ENCODE results near the gene YJU2. TPM values are rescaled to one million over a fixed set of nuclear protein-coding genes. Genes with fewer than 3 reads are reported as not detected.
A peak's percentile ranks its signal among the peaks of the same experiment; 100 is the strongest.

Gene YJU2
- total and polyA plus RNA-seq, 2 experiments from 2014 or later = 28.8 to 33.4 TPM

DNA sequence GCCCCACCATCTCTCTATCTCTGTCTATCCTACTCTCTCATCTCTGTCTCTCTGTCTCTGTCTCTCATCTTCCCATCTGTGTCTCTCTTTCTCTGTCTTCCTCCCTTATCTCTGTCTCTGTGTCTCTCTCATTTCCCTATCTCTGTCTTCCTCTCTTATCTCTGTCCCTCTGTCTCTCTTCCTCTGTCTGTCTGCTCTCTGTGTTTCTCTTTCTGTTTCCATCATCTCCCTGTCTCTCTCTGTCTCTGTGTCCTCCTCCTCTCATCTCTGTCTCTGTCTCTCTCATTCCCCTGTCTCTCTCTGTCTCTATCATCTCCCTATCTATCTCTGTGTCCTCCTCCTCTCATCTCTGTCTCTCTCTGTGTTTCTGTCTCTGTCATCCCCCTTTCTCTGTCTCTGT lies 19.1 kb upstream of the YJU2 start (continued):
- TF ChIP-seq EZH2 (IDR thresholded peaks at IDR 0.05; ENCODE audit: low read depth, unreplicated experiment) (no peak), POLR2AphosphoS5 (IDR thresholded peaks at IDR 0.05; ENCODE audit: low read depth) (no peak), ZNF331 (CRISPR knock-in tag; IDR thresholded peaks at IDR 0.05; ENCODE audit: low read depth) (no peak), NANOG (IDR thresholded peaks at IDR 0.05; ENCODE audit: borderline replicate concordance) (no peak)

DNA sequence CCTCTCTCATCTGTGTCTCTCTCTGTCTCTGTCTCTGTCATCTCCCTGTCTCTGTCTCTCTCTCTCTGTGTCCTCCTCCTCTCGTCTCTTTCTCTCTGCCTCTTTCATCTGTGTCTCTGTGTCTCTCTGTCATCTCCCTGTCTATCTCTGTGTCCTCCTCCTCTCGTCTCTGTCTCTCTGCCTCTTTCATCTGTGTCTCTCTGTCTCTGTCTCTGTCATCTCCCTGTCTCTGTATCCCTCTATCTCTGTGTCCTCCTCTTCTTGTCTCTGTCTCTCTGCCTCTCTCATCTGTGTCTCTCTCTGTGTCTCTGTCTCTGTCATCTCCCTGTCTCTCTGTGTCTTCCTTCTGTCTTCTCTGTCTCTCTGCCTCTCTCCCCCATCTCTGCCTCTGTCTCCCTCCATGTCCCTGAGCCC lies 18.1 kb upstream of the YJU2 start:
- H3K4me2 ChIP-seq = peak overlapping the region; percentile 66; the same call in 1 of the 2 replicates

DNA sequence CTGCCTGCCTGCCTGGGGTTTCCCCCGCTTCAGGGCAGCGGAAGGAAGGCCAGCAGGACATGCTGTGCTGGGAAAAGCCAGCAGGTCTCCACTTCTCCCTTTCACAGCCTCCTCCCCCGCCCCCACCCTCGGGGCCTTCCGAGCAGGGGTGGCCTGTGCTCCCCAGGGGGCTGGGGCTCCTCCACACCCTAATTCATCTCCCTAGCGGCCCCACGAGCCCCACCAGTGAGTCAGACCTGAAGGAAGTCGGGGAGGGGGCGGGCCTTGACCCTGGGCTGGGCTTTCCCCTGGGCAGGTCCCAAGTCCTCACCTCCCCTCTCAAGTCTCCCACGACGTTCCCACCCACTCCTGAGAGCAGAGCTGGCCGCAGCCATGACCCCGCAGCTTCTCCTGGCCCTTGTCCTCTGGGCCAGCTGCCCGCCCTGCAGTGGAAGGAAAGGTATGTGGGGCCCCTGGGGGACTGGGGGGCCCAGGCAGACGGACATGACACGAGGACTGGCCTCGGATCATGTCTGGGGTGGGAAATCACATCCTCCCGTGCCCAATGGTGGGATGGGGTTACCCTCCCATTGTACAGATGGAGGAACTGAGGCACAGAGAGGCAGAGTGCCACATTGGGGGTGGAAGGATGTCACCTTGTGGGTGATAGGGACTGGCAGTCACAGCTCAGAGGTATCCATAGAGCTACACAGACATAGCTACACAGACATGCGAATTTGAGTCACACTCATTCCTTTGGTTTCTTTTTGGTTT lies 17.5 kb upstream of the YJU2 start, which contains the start of gene EBI3:
EBI3 (plus strand) TSS at position 345 of the 753 bp plus-strand sequence; CDS start at position 373, 28 bp downstream.
- H2AFZ ChIP-seq = peak within 1 kb of the TSS; percentile 23
- no peaks in the 10 kb centered on the region for H4K20me1 ChIP-seq (replicated peaks; ENCODE audit: insufficient read depth)
- DNase-seq (ENCODE audit: low spot score) = peak; percentile 37
- H3K36me3 ChIP-seq (ENCODE audit: insufficient read depth) = no peaks in the 10 kb centered on the region
- H3K27me3 ChIP-seq (ENCODE audit: insufficient read depth) = no peaks in the 10 kb centered on the region
- H3K27me3 Mint-ChIP-seq (ENCODE audit: insufficient read depth, low read depth, poor library complexity) = peaks cover 7% of the 10 kb centered on the region
- 0 out of 2 replicates have a peak, but pooled peaks cover 3% of the 10 kb centered on the region for H3F3A ChIP-seq (replicated peaks; ENCODE audit: low read depth)
- H3K4me3 ChIP-seq = 0 out of 2 replicates have a peak within 1 kb of the TSS, but pooled peaks have one; percentile 26
- H3K4me1 ChIP-seq (ENCODE audit: insufficient read depth) = no peaks in the 10 kb centered on the region; the same call in 1 of the 2 replicates
- no peaks in the 10 kb centered on the region for H3K79me2 ChIP-seq (replicated peaks; ENCODE audit: insufficient read depth)
- peak; percentile 55 for ATAC-seq
- H3K36me3 Mint-ChIP-seq (ENCODE audit: low read depth) = peaks cover 4% of the 10 kb centered on the region; the same call in 1 of the 3 replicates
- H3K9me3 Mint-ChIP-seq = no peaks in the 10 kb centered on the region; the same call in 2 of the 3 replicates
- no peak within 1 kb of the TSS for H3K27ac ChIP-seq (ENCODE audit: low read depth)
- H3K9me2 ChIP-seq (ENCODE audit: insufficient read depth) = no peaks in the 10 kb centered on the region
- H3K4me3 Mint-ChIP-seq = no peak within 1 kb of the TSS; the same call in 2 of the 3 replicates
- peak within 1 kb of the TSS; percentile 66; the same call in 1 of the 2 replicates for H3K4me2 ChIP-seq
- H3K4me1 Mint-ChIP-seq = no peaks in the 10 kb centered on the region
- H3K27ac Mint-ChIP-seq = no peak within 1 kb of the TSS
- no peak for TF ChIP-seq CREB1 (CRISPR knock-in tag; IDR thresholded peaks at IDR 0.05; ENCODE audit: low read depth)
- TF ChIP-seq, protein P1, sequence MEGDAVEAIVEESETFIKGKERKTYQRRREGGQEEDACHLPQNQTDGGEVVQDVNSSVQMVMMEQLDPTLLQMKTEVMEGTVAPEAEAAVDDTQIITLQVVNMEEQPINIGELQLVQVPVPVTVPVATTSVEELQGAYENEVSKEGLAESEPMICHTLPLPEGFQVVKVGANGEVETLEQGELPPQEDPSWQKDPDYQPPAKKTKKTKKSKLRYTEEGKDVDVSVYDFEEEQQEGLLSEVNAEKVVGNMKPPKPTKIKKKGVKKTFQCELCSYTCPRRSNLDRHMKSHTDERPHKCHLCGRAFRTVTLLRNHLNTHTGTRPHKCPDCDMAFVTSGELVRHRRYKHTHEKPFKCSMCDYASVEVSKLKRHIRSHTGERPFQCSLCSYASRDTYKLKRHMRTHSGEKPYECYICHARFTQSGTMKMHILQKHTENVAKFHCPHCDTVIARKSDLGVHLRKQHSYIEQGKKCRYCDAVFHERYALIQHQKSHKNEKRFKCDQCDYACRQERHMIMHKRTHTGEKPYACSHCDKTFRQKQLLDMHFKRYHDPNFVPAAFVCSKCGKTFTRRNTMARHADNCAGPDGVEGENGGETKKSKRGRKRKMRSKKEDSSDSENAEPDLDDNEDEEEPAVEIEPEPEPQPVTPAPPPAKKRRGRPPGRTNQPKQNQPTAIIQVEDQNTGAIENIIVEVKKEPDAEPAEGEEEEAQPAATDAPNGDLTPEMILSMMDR (conservative IDR thresholded peaks at IDR 0.05; ENCODE audit: low read depth in 2 of 2) = no peak
- TF ChIP-seq JUNB (IDR thresholded peaks at IDR 0.05; ENCODE audit: unreplicated experiment) = no peak
- TF ChIP-seq, protein P2, sequence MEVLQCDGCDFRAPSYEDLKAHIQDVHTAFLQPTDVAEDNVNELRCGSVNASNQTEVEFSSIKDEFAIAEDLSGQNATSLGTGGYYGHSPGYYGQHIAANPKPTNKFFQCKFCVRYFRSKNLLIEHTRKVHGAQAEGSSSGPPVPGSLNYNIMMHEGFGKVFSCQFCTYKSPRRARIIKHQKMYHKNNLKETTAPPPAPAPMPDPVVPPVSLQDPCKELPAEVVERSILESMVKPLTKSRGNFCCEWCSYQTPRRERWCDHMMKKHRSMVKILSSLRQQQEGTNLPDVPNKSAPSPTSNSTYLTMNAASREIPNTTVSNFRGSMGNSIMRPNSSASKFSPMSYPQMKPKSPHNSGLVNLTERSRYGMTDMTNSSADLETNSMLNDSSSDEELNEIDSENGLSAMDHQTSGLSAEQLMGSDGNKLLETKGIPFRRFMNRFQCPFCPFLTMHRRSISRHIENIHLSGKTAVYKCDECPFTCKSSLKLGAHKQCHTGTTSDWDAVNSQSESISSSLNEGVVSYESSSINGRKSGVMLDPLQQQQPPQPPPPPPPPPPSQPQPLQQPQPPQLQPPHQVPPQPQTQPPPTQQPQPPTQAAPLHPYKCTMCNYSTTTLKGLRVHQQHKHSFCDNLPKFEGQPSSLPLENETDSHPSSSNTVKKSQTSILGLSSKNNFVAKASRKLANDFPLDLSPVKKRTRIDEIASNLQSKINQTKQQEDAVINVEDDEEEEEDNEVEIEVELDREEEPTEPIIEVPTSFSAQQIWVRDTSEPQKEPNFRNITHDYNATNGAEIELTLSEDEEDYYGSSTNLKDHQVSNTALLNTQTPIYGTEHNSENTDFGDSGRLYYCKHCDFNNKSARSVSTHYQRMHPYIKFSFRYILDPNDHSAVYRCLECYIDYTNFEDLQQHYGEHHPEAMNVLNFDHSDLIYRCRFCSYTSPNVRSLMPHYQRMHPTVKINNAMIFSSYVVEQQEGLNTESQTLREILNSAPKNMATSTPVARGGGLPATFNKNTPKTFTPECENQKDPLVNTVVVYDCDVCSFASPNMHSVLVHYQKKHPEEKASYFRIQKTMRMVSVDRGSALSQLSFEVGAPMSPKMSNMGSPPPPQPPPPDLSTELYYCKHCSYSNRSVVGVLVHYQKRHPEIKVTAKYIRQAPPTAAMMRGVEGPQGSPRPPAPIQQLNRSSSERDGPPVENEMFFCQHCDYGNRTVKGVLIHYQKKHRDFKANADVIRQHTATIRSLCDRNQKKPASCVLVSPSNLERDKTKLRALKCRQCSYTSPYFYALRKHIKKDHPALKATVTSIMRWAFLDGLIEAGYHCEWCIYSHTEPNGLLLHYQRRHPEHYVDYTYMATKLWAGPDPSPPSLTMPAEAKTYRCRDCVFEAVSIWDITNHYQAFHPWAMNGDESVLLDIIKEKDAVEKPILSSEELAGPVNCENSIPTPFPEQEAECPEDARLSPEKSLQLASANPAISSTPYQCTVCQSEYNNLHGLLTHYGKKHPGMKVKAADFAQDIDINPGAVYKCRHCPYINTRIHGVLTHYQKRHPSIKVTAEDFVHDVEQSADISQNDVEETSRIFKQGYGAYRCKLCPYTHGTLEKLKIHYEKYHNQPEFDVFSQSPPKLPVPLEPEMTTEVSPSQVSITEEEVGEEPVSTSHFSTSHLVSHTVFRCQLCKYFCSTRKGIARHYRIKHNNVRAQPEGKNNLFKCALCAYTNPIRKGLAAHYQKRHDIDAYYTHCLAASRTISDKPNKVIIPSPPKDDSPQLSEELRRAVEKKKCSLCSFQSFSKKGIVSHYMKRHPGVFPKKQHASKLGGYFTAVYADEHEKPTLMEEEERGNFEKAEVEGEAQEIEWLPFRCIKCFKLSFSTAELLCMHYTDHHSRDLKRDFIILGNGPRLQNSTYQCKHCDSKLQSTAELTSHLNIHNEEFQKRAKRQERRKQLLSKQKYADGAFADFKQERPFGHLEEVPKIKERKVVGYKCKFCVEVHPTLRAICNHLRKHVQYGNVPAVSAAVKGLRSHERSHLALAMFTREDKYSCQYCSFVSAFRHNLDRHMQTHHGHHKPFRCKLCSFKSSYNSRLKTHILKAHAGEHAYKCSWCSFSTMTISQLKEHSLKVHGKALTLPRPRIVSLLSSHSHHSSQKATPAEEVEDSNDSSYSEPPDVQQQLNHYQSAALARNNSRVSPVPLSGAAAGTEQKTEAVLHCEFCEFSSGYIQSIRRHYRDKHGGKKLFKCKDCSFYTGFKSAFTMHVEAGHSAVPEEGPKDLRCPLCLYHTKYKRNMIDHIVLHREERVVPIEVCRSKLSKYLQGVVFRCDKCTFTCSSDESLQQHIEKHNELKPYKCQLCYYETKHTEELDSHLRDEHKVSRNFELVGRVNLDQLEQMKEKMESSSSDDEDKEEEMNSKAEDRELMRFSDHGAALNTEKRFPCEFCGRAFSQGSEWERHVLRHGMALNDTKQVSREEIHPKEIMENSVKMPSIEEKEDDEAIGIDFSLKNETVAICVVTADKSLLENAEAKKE (CRISPR knock-in tag; IDR thresholded peaks at IDR 0.05) = no peak
- no peak for TF ChIP-seq POLR2AphosphoS5 (IDR thresholded peaks at IDR 0.05; ENCODE audit: low read depth)
- TF ChIP-seq EZH2 (IDR thresholded peaks at IDR 0.05; ENCODE audit: low read depth, unreplicated experiment) = no peak
- TF ChIP-seq ZNF114 (CRISPR knock-in tag; IDR thresholded peaks at IDR 0.05) = no peak
- TF ChIP-seq NANOG (IDR thresholded peaks at IDR 0.05; ENCODE audit: borderline replicate concordance) = no peak

More for the DNA sequence above, 18.1 kb upstream of the YJU2 start:
- H3K4me1 Mint-ChIP-seq = no peaks in the 10 kb centered on the region
- no peak for TF ChIP-seq CREB1 (CRISPR knock-in tag; IDR thresholded peaks at IDR 0.05; ENCODE audit: low read depth)
- no peak for TF ChIP-seq STAT1 (IDR thresholded peaks at IDR 0.05; ENCODE audit: unreplicated experiment)
- TF ChIP-seq POLR2AphosphoS5 (IDR thresholded peaks at IDR 0.05; ENCODE audit: low read depth) = no peak
- no peaks in the 10 kb centered on the region for H4K20me1 ChIP-seq (replicated peaks; ENCODE audit: insufficient read depth)
- no peaks in the 10 kb centered on the region for H3K27me3 ChIP-seq (ENCODE audit: insufficient read depth)
- H3K27ac Mint-ChIP-seq = no peak overlapping the region
- peaks cover 4% of the 10 kb centered on the region; the same call in 1 of the 3 replicates for H3K36me3 Mint-ChIP-seq (ENCODE audit: low read depth)
- H3K36me3 ChIP-seq (ENCODE audit: insufficient read depth) = no peaks in the 10 kb centered on the region
- H3F3A ChIP-seq (replicated peaks; ENCODE audit: low read depth) = no peaks in the 10 kb centered on the region
- no peak for DNase-seq (ENCODE audit: low spot score)
- H3K9me2 ChIP-seq (ENCODE audit: insufficient read depth) = no peaks in the 10 kb centered on the region
- H3K4me3 Mint-ChIP-seq = no peak overlapping the region
- H3K9me3 Mint-ChIP-seq = no peaks in the 10 kb centered on the region; the same call in 2 of the 3 replicates
- H3K79me2 ChIP-seq (replicated peaks; ENCODE audit: insufficient read depth) = no peaks in the 10 kb centered on the region
- H3K27me3 Mint-ChIP-seq (ENCODE audit: insufficient read depth, low read depth, poor library complexity) = peaks cover 7% of the 10 kb centered on the region
- peak overlapping the region; percentile 23; the same call in 1 of the 2 replicates for H2AFZ ChIP-seq
- no peaks in the 10 kb centered on the region; the same call in 1 of the 2 replicates for H3K4me1 ChIP-seq (ENCODE audit: insufficient read depth)
- H3K27ac ChIP-seq (ENCODE audit: low read depth) = no peak overlapping the region
- H3K4me3 ChIP-seq = 0 out of 2 replicates have a peak overlapping the region, but pooled peaks have one; percentile 26
- ATAC-seq = no peak
